Epithelial cell of esophagus (primary cell): Measurements from ENCODE around the gene TBC1D22B.

ENCODE experiments used
- DNase-seq: peaks from one replicate; pipeline ENCODE4 v3.0.0; 2010; ENCODE audit warnings: low read depth
- H3K4me3 ChIP-seq: 2 replicates; pipeline ENCODE4 v1.5.1; 2011; ENCODE audit warnings: mild to moderate bottlenecking, low read length, control low read depth
- TF ChIP-seq, protein P1 (sequence below): IDR thresholded peaks from 2 replicates; pipeline ENCODE4 v1.5.1; 2011; ENCODE audit warnings: low read depth, mild to moderate bottlenecking, low read length, control low read depth, inconsistent platforms; ENCODE audit not compliant: insufficient read depth; ENCODE audit errors: missing control alignments

Gene TBC1D22B

DNA sequence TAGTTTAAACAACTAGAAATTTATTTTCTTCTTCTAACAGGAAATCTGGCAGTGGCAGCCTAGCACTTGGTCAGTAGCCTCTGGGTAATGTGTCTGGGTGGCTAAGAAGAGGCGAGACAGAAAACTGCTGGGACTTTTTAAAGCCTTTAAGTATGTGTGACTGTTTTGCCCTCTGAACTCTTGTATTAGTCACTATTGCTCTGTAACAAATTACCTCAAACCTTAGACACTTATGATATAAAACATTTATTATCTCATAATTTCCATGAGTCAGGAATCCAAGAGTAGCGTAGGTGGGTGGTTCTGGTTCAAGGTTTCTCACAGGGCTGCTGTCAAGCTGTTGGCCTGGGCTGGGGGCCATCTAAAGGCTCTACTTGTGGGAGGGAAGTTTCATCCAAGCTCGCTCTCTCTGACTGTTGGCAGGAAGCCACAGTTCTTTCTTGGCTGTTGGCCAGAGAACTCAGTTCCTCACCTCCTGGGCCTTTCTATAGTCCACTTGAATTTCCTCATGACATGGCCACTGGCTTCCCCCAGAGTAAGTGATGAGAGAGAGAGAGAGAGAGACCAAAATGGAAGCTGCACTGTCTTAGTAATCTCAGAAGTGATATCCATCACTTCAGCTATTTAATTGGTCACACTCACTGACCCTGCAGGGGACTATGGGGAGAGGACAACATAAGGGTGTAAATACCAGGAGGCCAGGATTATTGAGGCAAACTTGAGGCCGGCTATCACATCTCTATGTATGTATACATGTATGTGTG, 17.4 kb upstream of the TBC1D22B start:
- no peak overlapping the region for H3K4me3 ChIP-seq
- TF ChIP-seq, protein P1, sequence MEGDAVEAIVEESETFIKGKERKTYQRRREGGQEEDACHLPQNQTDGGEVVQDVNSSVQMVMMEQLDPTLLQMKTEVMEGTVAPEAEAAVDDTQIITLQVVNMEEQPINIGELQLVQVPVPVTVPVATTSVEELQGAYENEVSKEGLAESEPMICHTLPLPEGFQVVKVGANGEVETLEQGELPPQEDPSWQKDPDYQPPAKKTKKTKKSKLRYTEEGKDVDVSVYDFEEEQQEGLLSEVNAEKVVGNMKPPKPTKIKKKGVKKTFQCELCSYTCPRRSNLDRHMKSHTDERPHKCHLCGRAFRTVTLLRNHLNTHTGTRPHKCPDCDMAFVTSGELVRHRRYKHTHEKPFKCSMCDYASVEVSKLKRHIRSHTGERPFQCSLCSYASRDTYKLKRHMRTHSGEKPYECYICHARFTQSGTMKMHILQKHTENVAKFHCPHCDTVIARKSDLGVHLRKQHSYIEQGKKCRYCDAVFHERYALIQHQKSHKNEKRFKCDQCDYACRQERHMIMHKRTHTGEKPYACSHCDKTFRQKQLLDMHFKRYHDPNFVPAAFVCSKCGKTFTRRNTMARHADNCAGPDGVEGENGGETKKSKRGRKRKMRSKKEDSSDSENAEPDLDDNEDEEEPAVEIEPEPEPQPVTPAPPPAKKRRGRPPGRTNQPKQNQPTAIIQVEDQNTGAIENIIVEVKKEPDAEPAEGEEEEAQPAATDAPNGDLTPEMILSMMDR = no peak
- peak; percentile 97 for DNase-seq

DNA sequence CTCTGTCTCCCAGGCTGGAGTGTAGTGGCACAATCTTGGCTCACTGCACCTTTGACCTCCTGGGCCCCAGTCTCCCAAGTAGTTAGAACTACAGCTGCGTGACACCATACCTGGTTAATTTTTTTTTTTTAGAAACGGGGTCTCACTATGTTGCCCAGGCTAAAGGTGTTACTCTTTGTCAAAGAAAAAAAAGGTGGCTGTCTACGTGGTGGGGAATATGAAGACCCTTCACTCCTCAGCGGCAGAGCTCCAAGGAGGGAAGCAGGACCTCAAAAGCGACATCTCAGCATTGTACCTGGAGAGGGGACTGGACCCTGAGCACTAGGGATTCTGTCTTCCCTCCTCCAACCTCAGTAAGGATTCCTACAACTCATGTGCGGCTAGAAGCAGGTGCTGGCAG, 16.4 kb upstream of the TBC1D22B start:
- no peak overlapping the region for H3K4me3 ChIP-seq
- DNase-seq = no peak
- TF ChIP-seq, protein P1 = no peak

GRCh38 chr6:37241775-37242428, 15.7 kb upstream of the TBC1D22B start:
- H3K4me3 ChIP-seq = no peak overlapping the region
- no peak for DNase-seq
- TF ChIP-seq, protein P1 = no peak

- TF ChIP-seq, protein P1 = no peak
- H3K4me3 ChIP-seq = no peak overlapping the region
- peak; percentile 98 for DNase-seq
These were observed 15.0 kb upstream of the TBC1D22B start for GRCh38 chr6:37242429-37243052.

GRCh38 chr6:37243131-37243815, 14.3 kb upstream of the TBC1D22B start:
- no peak overlapping the region for H3K4me3 ChIP-seq
- no peak for DNase-seq
- TF ChIP-seq, protein P1 = no peak

DNA sequence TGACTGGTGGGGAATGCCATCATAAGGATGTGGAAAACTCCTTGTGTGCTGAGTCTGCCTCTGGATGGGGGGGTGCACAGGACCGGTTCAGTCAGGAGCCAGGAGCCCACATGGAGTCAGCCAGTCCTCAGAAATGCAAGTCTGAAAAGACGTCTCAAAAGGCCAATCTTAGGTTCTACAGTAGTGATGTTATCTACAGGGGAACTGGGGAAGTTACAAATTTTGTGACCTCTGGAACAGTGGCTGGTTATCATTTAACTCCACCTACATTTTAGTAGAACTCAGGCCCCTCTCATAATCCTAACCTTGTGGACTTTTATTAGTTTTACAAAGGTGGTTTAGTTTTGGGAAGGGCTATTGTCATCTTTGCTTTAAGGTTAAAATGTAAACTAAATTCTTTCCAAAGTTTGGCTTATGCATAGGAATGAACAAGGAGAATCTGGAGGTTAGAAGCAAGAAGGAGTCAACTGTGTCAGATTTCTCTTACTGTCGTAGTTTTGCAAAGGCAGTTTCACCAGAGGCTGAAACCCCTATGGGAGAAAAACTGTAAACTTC, 13.7 kb upstream of the TBC1D22B start:
- TF ChIP-seq, protein P1 = no peak
- DNase-seq = no peak
- no peak overlapping the region for H3K4me3 ChIP-seq
